ENCODE data around the gene BRD1.

BRD1 gene

DNA sequence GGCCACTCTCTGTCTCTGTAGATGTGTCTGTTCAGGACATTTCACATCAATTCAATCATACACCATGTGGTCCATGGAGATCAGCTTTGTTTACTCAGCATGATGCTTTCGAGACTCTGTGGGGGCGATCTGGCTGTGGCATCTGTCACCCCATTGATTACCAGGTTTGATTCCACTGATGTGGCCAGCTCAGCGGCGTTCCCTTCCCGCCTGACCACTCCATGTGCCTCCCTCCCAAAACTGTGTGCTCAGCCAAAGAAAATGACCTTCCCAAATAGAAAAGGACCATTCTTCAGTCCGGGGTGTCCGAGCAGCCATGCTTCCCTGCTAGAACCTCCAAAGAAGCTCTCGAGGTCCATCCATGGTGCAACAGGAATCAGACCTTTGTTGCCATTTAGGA is 89.1 kb downstream of the BRD1 start:
- Histone ChIP-seq H3K9ac (ENCODE audit: low read depth in 1 of 2, low read length in 2 of 2) (no peak overlapping the region), H3K27ac (ENCODE audit: low read depth in 2 of 2, low read length in 2 of 2) (no peak overlapping the region), H3K4me1 (ENCODE audit: control insufficient read depth in 2 of 2, insufficient read depth in 2 of 2, low read length in 2 of 2) (no peaks in the 10 kb centered on the region), H3K4me3 (ENCODE audit: low read length in 2 of 2) (no peak overlapping the region), H3K36me3 (ENCODE audit: control insufficient read depth in 2 of 2, insufficient read depth in 2 of 2, low read length in 2 of 2) (no peaks in the 10 kb centered on the region), H3K9me3 (ENCODE audit: control insufficient read depth in 2 of 2, low read length in 2 of 2) (no peaks in the 10 kb centered on the region), H3K27me3 (ENCODE audit: control insufficient read depth in 2 of 2, insufficient read depth in 2 of 2, low read length in 2 of 2) (no peaks in the 10 kb centered on the region)

DNA sequence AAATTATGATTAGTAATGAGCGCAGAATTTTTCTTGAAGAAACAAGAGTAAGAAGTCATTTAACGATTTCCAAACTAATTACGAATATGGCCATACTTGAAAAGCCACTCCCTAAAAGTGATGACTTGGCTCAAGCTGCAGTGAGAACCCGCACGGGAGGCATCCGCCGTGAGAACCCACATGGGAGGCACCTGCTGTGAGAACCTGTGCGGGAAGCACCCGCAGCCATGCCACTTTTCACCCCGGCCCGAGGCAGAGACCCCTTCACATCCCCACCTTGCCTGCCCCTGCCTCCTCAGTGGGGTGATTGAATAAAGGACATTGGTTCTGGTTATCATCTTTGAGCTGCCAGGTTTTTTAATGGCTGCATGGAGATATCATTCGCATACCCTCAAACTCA is 89.7 kb downstream of the BRD1 start:
- Histone ChIP-seq H3K4me1 (ENCODE audit: control insufficient read depth in 2 of 2, insufficient read depth in 2 of 2, low read length in 2 of 2) (no peaks in the 10 kb centered on the region), H3K27me3 (ENCODE audit: control insufficient read depth in 2 of 2, insufficient read depth in 2 of 2, low read length in 2 of 2) (no peaks in the 10 kb centered on the region), H3K36me3 (ENCODE audit: control insufficient read depth in 2 of 2, insufficient read depth in 2 of 2, low read length in 2 of 2) (no peaks in the 10 kb centered on the region), H3K27ac (ENCODE audit: low read depth in 2 of 2, low read length in 2 of 2) (no peak overlapping the region), H3K9me3 (ENCODE audit: control insufficient read depth in 2 of 2, low read length in 2 of 2) (no peaks in the 10 kb centered on the region), H3K4me3 (ENCODE audit: low read length in 2 of 2) (no peak overlapping the region), H3K9ac (ENCODE audit: low read depth in 1 of 2, low read length in 2 of 2) (no peak overlapping the region)

DNA sequence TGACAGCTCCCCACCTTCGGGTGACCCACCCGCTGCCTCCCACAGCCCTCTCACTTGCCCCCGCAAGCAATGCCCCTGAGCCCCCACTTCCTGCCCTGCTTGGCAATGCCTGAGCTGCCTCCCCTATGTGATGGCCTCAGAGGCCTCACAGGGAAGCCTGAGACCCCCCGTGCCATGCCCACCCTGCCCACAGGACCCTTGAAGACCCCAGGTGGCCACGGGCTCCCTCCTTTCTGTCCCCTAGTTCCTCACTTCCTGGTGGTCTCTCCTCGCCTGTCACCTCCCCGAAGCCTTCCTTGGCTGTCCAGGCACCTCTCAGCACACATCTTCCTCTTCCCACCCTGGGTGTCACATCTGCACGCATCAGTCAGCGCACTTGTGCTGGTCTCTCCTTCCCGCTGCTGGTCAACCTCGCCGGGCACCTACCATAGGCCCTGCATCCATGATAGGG is 90.5 kb downstream of the BRD1 start:
- no peak overlapping the region for H3K4me3 ChIP-seq (ENCODE audit: low read length in 2 of 2)
- H3K9me3 ChIP-seq (ENCODE audit: control insufficient read depth in 2 of 2, low read length in 2 of 2), result no peaks in the 10 kb centered on the region
- no peaks in the 10 kb centered on the region for H3K27me3 ChIP-seq (ENCODE audit: control insufficient read depth in 2 of 2, insufficient read depth in 2 of 2, low read length in 2 of 2)
- H3K4me1 ChIP-seq (ENCODE audit: control insufficient read depth in 2 of 2, insufficient read depth in 2 of 2, low read length in 2 of 2), result no peaks in the 10 kb centered on the region
- no peaks in the 10 kb centered on the region for H3K36me3 ChIP-seq (ENCODE audit: control insufficient read depth in 2 of 2, insufficient read depth in 2 of 2, low read length in 2 of 2)
- no peak overlapping the region for H3K9ac ChIP-seq (ENCODE audit: low read depth in 1 of 2, low read length in 2 of 2)
- no peak overlapping the region for H3K27ac ChIP-seq (ENCODE audit: low read depth in 2 of 2, low read length in 2 of 2)

DNA sequence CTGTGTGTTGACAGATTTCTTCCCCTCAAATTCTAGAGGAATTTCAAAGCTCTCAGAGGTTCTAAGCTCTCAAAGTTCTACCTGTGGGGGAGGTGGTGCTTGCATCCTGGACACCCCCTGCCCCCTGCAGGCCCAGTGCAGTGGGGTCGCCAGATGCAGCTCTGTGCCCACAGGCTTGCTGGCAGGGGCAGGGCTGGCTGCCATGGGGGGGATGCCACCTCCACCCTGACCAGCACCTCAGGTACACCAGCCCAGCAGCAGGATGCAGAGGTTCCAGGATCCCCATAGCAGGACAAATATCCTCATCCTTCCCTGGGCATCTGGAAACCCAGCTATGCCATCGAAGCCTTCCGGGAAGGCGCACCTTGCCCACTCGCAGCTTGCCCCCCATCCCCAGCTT is 91.1 kb downstream of the BRD1 start:
- Histone ChIP-seq H3K36me3 (ENCODE audit: control insufficient read depth in 2 of 2, insufficient read depth in 2 of 2, low read length in 2 of 2) (no peaks in the 10 kb centered on the region), H3K4me1 (ENCODE audit: control insufficient read depth in 2 of 2, insufficient read depth in 2 of 2, low read length in 2 of 2) (no peaks in the 10 kb centered on the region), H3K27me3 (ENCODE audit: control insufficient read depth in 2 of 2, insufficient read depth in 2 of 2, low read length in 2 of 2) (no peaks in the 10 kb centered on the region), H3K4me3 (ENCODE audit: low read length in 2 of 2) (no peak overlapping the region), H3K9me3 (ENCODE audit: control insufficient read depth in 2 of 2, low read length in 2 of 2) (no peaks in the 10 kb centered on the region), H3K27ac (ENCODE audit: low read depth in 2 of 2, low read length in 2 of 2) (no peak overlapping the region), H3K9ac (ENCODE audit: low read depth in 1 of 2, low read length in 2 of 2) (no peak overlapping the region)

DNA sequence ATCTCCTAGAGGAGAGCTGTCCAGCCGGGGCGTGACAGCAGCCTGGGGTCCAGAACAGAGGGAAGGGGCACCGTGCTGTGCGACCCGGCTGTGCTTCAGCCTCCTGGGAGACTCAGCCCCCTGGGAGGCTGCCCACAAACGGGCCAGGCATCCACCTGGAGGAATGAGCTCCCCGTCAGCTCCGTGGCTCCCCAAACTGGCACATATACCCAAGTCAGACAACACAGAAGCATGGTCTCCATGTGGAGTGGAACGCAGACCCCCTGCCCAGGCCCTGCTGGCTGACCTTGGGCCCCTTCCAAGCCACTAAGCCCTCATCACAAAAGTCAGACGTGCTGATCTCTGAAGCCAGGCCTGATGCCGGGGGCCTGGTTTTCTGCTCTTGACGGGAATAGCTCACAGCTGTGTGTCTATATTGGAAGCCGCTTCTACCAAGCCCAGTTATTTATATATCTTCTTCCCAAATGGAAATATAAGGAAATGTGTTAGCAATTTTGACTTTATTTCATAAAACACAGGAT is 91.7 kb downstream of the BRD1 start:
- Histone ChIP-seq H3K4me1 (ENCODE audit: control insufficient read depth in 2 of 2, insufficient read depth in 2 of 2, low read length in 2 of 2) (no peaks in the 10 kb centered on the region), H3K27ac (ENCODE audit: low read depth in 2 of 2, low read length in 2 of 2) (no peak overlapping the region), H3K9ac (ENCODE audit: low read depth in 1 of 2, low read length in 2 of 2) (no peak overlapping the region), H3K27me3 (ENCODE audit: control insufficient read depth in 2 of 2, insufficient read depth in 2 of 2, low read length in 2 of 2) (no peaks in the 10 kb centered on the region), H3K4me3 (ENCODE audit: low read length in 2 of 2) (no peak overlapping the region), H3K9me3 (ENCODE audit: control insufficient read depth in 2 of 2, low read length in 2 of 2) (no peaks in the 10 kb centered on the region), H3K36me3 (ENCODE audit: control insufficient read depth in 2 of 2, insufficient read depth in 2 of 2, low read length in 2 of 2) (no peaks in the 10 kb centered on the region)

DNA sequence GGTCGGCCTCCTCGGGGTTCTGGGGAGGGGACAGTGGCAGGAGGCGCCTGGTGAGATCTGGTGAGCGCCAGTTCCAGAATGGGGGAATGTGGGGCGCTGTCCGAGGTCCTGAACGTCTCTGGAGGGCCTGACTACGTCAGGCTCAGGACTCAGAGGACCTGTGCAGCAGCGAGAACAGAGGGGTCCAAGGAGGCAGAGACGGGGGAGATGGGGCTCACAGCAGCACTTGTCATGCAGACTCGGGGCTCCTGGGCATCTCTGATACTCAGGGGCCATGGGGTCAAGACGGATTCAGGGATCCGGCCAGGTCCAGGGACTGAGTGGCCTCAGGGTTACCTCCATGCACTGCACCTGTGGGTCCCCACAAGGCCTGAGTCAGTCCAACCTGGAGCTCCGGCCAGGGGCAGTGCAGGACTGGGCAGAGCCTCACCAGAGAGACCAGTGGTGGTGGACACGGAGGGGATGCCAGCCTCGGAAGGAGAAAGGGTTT is 92.2 kb downstream of the BRD1 start:
- no peaks in the 10 kb centered on the region for H3K4me1 ChIP-seq (ENCODE audit: control insufficient read depth in 2 of 2, insufficient read depth in 2 of 2, low read length in 2 of 2)
- no peaks in the 10 kb centered on the region for H3K9me3 ChIP-seq (ENCODE audit: control insufficient read depth in 2 of 2, low read length in 2 of 2)
- no peak overlapping the region for H3K4me3 ChIP-seq (ENCODE audit: low read length in 2 of 2)
- H3K36me3 ChIP-seq (ENCODE audit: control insufficient read depth in 2 of 2, insufficient read depth in 2 of 2, low read length in 2 of 2), result no peaks in the 10 kb centered on the region
- no peaks in the 10 kb centered on the region for H3K27me3 ChIP-seq (ENCODE audit: control insufficient read depth in 2 of 2, insufficient read depth in 2 of 2, low read length in 2 of 2)
- H3K9ac ChIP-seq (ENCODE audit: low read depth in 1 of 2, low read length in 2 of 2), result no peak overlapping the region
- no peak overlapping the region for H3K27ac ChIP-seq (ENCODE audit: low read depth in 2 of 2, low read length in 2 of 2)

DNA sequence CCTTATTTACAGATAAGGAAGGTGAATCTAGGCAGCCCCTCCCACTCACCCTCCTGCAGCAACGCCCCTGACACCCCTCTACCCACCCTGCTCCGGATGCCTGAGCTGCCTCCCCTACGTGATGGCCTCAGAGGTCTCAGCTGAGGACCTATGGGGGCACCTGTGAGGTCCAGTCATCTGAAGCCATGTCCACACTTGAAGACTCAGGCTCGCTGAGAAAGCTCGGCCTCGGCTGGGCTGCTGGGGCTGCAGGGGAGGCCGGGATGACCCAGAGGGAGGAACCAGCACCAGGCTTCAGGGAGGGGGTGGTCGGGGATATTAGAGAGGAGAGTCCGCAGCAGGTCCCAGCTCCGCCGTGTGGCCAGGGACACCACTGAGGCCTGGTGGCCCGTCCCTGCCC is 92.8 kb downstream of the BRD1 start:
- H3K27me3 ChIP-seq (ENCODE audit: control insufficient read depth in 2 of 2, insufficient read depth in 2 of 2, low read length in 2 of 2), result no peaks in the 10 kb centered on the region
- no peaks in the 10 kb centered on the region for H3K36me3 ChIP-seq (ENCODE audit: control insufficient read depth in 2 of 2, insufficient read depth in 2 of 2, low read length in 2 of 2)
- no peak overlapping the region for H3K27ac ChIP-seq (ENCODE audit: low read depth in 2 of 2, low read length in 2 of 2)
- H3K9ac ChIP-seq (ENCODE audit: low read depth in 1 of 2, low read length in 2 of 2), result no peak overlapping the region
- no peaks in the 10 kb centered on the region for H3K9me3 ChIP-seq (ENCODE audit: control insufficient read depth in 2 of 2, low read length in 2 of 2)
- H3K4me1 ChIP-seq (ENCODE audit: control insufficient read depth in 2 of 2, insufficient read depth in 2 of 2, low read length in 2 of 2), result no peaks in the 10 kb centered on the region
- no peak overlapping the region for H3K4me3 ChIP-seq (ENCODE audit: low read length in 2 of 2)

DNA sequence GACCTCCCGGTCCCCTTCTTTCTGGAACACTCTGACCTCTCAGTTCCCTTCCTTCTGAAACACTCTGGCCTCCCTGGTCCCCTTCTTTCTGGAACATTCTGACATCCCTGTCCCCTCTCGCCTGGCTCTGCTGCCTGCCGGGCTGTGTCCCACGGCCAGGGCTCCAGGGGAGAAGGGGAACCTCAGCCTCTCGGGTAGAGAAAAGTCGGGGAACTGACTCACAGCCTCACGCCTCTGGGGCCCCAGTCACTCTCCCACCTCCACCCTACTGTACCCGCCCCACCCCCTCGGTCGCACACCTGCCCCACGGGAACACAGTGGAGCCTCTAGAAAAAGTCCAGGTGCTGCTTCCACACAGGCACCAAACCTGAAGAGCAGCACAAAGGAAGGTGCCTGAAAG is 93.3 kb downstream of the BRD1 start:
- H3K9me3 ChIP-seq (ENCODE audit: control insufficient read depth in 2 of 2, low read length in 2 of 2), result no peaks in the 10 kb centered on the region
- H3K36me3 ChIP-seq (ENCODE audit: control insufficient read depth in 2 of 2, insufficient read depth in 2 of 2, low read length in 2 of 2), result no peaks in the 10 kb centered on the region
- H3K27ac ChIP-seq (ENCODE audit: low read depth in 2 of 2, low read length in 2 of 2), result no peak overlapping the region
- no peaks in the 10 kb centered on the region for H3K4me1 ChIP-seq (ENCODE audit: control insufficient read depth in 2 of 2, insufficient read depth in 2 of 2, low read length in 2 of 2)
- H3K27me3 ChIP-seq (ENCODE audit: control insufficient read depth in 2 of 2, insufficient read depth in 2 of 2, low read length in 2 of 2), result no peaks in the 10 kb centered on the region
- no peak overlapping the region for H3K4me3 ChIP-seq (ENCODE audit: low read length in 2 of 2)
- no peak overlapping the region for H3K9ac ChIP-seq (ENCODE audit: low read depth in 1 of 2, low read length in 2 of 2)

DNA sequence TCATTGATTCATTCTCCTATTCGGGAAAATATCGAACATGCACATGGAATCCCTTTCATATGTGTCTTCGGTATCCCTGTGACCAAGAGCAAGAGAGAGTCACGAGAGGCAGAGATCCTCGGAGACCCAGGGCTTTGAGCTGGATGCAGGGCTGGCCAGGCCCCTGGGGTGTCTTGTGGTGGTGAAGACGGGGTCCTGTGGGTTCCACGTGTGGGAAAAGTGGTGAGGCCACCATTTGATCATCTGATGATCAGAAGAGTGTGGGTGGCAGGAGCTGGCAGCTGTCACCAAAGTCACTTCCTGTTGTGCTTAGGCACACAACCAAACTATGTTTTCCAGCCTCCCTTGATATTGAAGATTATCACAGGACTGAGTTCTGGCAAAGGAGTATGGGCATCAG is 94.0 kb downstream of the BRD1 start:
- Histone ChIP-seq H3K4me1 (ENCODE audit: control insufficient read depth in 2 of 2, insufficient read depth in 2 of 2, low read length in 2 of 2) (no peaks in the 10 kb centered on the region), H3K27ac (ENCODE audit: low read depth in 2 of 2, low read length in 2 of 2) (no peak overlapping the region), H3K4me3 (ENCODE audit: low read length in 2 of 2) (no peak overlapping the region), H3K27me3 (ENCODE audit: control insufficient read depth in 2 of 2, insufficient read depth in 2 of 2, low read length in 2 of 2) (no peaks in the 10 kb centered on the region), H3K9me3 (ENCODE audit: control insufficient read depth in 2 of 2, low read length in 2 of 2) (no peaks in the 10 kb centered on the region), H3K9ac (ENCODE audit: low read depth in 1 of 2, low read length in 2 of 2) (no peak overlapping the region), H3K36me3 (ENCODE audit: control insufficient read depth in 2 of 2, insufficient read depth in 2 of 2, low read length in 2 of 2) (no peaks in the 10 kb centered on the region)

DNA sequence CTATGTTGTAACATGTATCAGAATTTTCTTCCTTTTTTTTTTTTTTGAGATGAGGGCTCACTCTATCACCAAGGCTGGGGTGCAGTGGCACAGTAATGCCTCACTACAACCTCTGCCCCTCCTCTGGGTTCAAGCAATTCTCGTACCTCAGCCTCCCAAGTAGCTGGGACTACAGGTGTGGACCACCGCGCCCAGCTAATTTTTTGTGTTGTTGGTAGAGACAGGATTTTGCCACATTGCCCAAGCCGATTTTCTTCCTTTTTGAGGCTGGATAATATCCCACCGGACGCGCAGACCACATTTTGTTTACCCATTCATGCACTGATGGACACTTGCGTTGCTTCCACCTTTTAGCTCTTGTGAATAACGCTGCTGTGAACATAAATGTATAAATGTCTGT is 97.0 kb downstream of the BRD1 start:
- Histone ChIP-seq H3K9ac (ENCODE audit: low read depth in 1 of 2, low read length in 2 of 2) (no peak overlapping the region), H3K9me3 (ENCODE audit: control insufficient read depth in 2 of 2, low read length in 2 of 2) (no peaks in the 10 kb centered on the region), H3K4me3 (ENCODE audit: low read length in 2 of 2) (no peak overlapping the region), H3K27me3 (ENCODE audit: control insufficient read depth in 2 of 2, insufficient read depth in 2 of 2, low read length in 2 of 2) (peaks cover 14 to 16% of the 10 kb centered on the region in 2 donors), H3K27ac (ENCODE audit: low read depth in 2 of 2, low read length in 2 of 2) (no peak overlapping the region), H3K36me3 (ENCODE audit: control insufficient read depth in 2 of 2, insufficient read depth in 2 of 2, low read length in 2 of 2) (no peaks in the 10 kb centered on the region), H3K4me1 (ENCODE audit: control insufficient read depth in 2 of 2, insufficient read depth in 2 of 2, low read length in 2 of 2) (no peaks in the 10 kb centered on the region)

All from mucosa of rectum (tissue), 2 donors.